H9 (cell line): ENCODE data around the gene TYRP1. TPM values are rescaled to one million over a fixed set of nuclear protein-coding genes. Genes with fewer than 3 reads are reported as not detected.

Experiments used
- DNase-seq: peaks from one replicate; pipeline ENCODE4 v3.0.0-alpha.2; 2017
- H2AFZ ChIP-seq: one replicate; pipeline ENCODE4 v1.6.1; 2013; ENCODE audit warnings: mild to moderate bottlenecking, low read length, control low read depth, moderate library complexity
- H2AK5ac ChIP-seq: 2 replicates; pipeline ENCODE4 v1.6.1; 2013; ENCODE audit warnings: low read length, control low read depth, mixed read lengths; ENCODE audit not compliant: insufficient read length
- H2BK120ac ChIP-seq: one replicate; pipeline ENCODE4 v1.6.1; 2013; ENCODE audit warnings: low read depth, mild to moderate bottlenecking, low read length, control low read depth, inconsistent platforms; ENCODE audit not compliant: poor library complexity, severe bottlenecking
- H2BK12ac ChIP-seq: 2 replicates; pipeline ENCODE4 v1.6.1; 2013; ENCODE audit warnings: low read length, control low read depth, mixed read lengths, low read depth; ENCODE audit not compliant: insufficient read length
- H2BK15ac ChIP-seq: 2 replicates; pipeline ENCODE4 v1.6.1; 2013; ENCODE audit warnings: low read depth, low read length, control low read depth
- H2BK20ac ChIP-seq: one replicate; pipeline ENCODE4 v1.6.1; 2013; ENCODE audit warnings: low read depth, mild to moderate bottlenecking, low read length, control low read depth, inconsistent platforms; ENCODE audit not compliant: poor library complexity, severe bottlenecking
- H2BK5ac ChIP-seq: 2 replicates; pipeline ENCODE4 v1.6.1; 2013; ENCODE audit warnings: low read length, control low read depth, mixed read lengths; ENCODE audit not compliant: insufficient read length
- H3K14ac ChIP-seq: 2 replicates; pipeline ENCODE4 v1.6.1; 2013; ENCODE audit warnings: low read length, control low read depth; ENCODE audit not compliant: insufficient read depth
- H3K18ac ChIP-seq: 2 replicates; pipeline ENCODE4 v1.6.1; 2013; ENCODE audit warnings: low read depth, mild to moderate bottlenecking, mixed read lengths, low read length, control low read depth; ENCODE audit not compliant: insufficient read length
- H3K23ac ChIP-seq: 2 replicates; pipeline ENCODE4 v1.6.1; 2013; ENCODE audit warnings: low read length, control low read depth, mixed read lengths, low read depth; ENCODE audit not compliant: insufficient read length
- H3K23me2 ChIP-seq: 2 replicates; pipeline ENCODE4 v1.6.1; 2013; ENCODE audit warnings: low read depth, mild to moderate bottlenecking, mixed read lengths, low read length, control low read depth; ENCODE audit not compliant: insufficient read length, poor library complexity, severe bottlenecking
- H3K27ac ChIP-seq: 2 replicates; pipeline ENCODE4 v1.5.1; 2013; ENCODE audit warnings: low read length, control low read depth, mixed read lengths, low read depth; ENCODE audit not compliant: insufficient read length
- H3K27me3 ChIP-seq: 2 replicates; pipeline ENCODE4 v1.6.1; 2013; ENCODE audit warnings: low read length, control low read depth, inconsistent platforms; ENCODE audit not compliant: insufficient read depth
- H3K4ac ChIP-seq: 2 replicates; pipeline ENCODE4 v1.6.1; 2013; ENCODE audit warnings: low read depth, mild to moderate bottlenecking, control low read depth, inconsistent platforms, low read length, moderate library complexity
- H3K4me1 ChIP-seq: 2 replicates; pipeline ENCODE4 v1.6.1; 2013; ENCODE audit warnings: low read length, control low read depth, inconsistent platforms; ENCODE audit not compliant: insufficient read depth
- H3K4me2 ChIP-seq: 2 replicates; pipeline ENCODE4 v1.6.1; 2013; ENCODE audit warnings: low read length, control low read depth, mixed read lengths; ENCODE audit not compliant: insufficient read length, insufficient read depth
- H3K56ac ChIP-seq: 2 replicates; pipeline ENCODE4 v1.6.1; 2013; ENCODE audit warnings: low read depth, mild to moderate bottlenecking, mixed read lengths, low read length, control low read depth; ENCODE audit not compliant: insufficient read length
- H3K79me1 ChIP-seq: 2 replicates; pipeline ENCODE4 v1.6.1; 2013; ENCODE audit warnings: low read depth, mild to moderate bottlenecking, moderate library complexity, low read length, control low read depth, inconsistent platforms; ENCODE audit not compliant: insufficient read depth, poor library complexity, severe bottlenecking
- H3K79me2 ChIP-seq: 2 replicates; pipeline ENCODE4 v1.6.1; 2013; ENCODE audit warnings: low read length, control low read depth, inconsistent platforms; ENCODE audit not compliant: insufficient read depth
- H3K9ac ChIP-seq: 2 replicates; pipeline ENCODE4 v1.6.1; 2013; ENCODE audit warnings: low read length, control low read depth, mixed read lengths; ENCODE audit not compliant: insufficient read length; ENCODE audit errors: extremely low read depth
- H3K9me3 ChIP-seq: one replicate; pipeline ENCODE4 v1.6.1; 2013; ENCODE audit warnings: low read depth, low read length, inconsistent platforms; ENCODE audit not compliant: control insufficient read depth
- H3T11ph ChIP-seq: one replicate; pipeline ENCODE4 v1.6.1; 2013; ENCODE audit warnings: mild to moderate bottlenecking, low read length, control low read depth, inconsistent platforms
- H4K20me1 ChIP-seq: one replicate; pipeline ENCODE4 v1.6.1; 2013; ENCODE audit not compliant: control insufficient read depth, insufficient read length, insufficient read depth
- H4K5ac ChIP-seq: 2 replicates; pipeline ENCODE4 v1.6.1; 2013; ENCODE audit warnings: low read depth, mild to moderate bottlenecking, mixed read lengths, low read length, control low read depth; ENCODE audit not compliant: insufficient read length
- H4K8ac ChIP-seq: replicated peaks from 2 replicates; pipeline ENCODE4 v1.6.1; 2013; ENCODE audit warnings: low read length, control low read depth, mixed read lengths, low read depth; ENCODE audit not compliant: insufficient read length
- H4K91ac ChIP-seq: 2 replicates; pipeline ENCODE4 v1.6.1; 2013; ENCODE audit warnings: low read depth, mild to moderate bottlenecking, moderate library complexity, mixed read lengths, low read length, control low read depth; ENCODE audit not compliant: insufficient read length
- H3K27ac Mint-ChIP-seq, 3 experiments: 2 replicates in 2 of 3; 3 replicates in 1 of 3; pipeline ENCODE4 v1.8.0; 2020 to 2021; ENCODE audit warnings: mixed read lengths in 3 of 3, mild to moderate bottlenecking in 1 of 3, moderate library complexity in 1 of 3
- H3K27me3 Mint-ChIP-seq: 2 replicates; pipeline ENCODE4 v1.8.0; 2021; ENCODE audit warnings: low read depth, mild to moderate bottlenecking, moderate library complexity, mixed read lengths
- H3K36me3 Mint-ChIP-seq, 3 experiments: 2 replicates in 2 of 3; 3 replicates in 1 of 3; pipeline ENCODE4 v1.8.0; 2020 to 2021; ENCODE audit warnings: low read depth in 3 of 3, mixed read lengths in 3 of 3; ENCODE audit not compliant: insufficient read depth in 1 of 3
- H3K4me1 Mint-ChIP-seq, 2 experiments: 2 replicates each; pipeline ENCODE4 v1.8.0; 2020; ENCODE audit warnings: mixed read lengths in 2 of 2
- H3K4me3 Mint-ChIP-seq, 2 experiments: 2 replicates in 1 of 2; 3 replicates in 1 of 2; pipeline ENCODE4 v1.8.0; 2020 to 2021; ENCODE audit warnings: mild to moderate bottlenecking in 2 of 2, mixed read lengths in 2 of 2, moderate library complexity in 1 of 2
- H3K9me3 Mint-ChIP-seq, 2 experiments: 2 replicates in 1 of 2; 3 replicates in 1 of 2; pipeline ENCODE4 v1.8.0; 2020; ENCODE audit warnings: mild to moderate bottlenecking in 2 of 2, mixed read lengths in 2 of 2, moderate library complexity in 1 of 2
- WGBS: extraction: QIAGEN DNeasy Blood & Tissue Kit; methylation state at CpG from one replicate; pipeline ENCODE4 v1.1.7; 2013; ENCODE audit warnings: missing lambda C conversion rate, low lambda C conversion rate, mixed read lengths; ENCODE audit not compliant: insufficient read length; ENCODE audit errors: extremely low coverage; 5-methylcytosine and 5-hydroxymethylcytosine counted together
- total RNA-seq: library from RNA; stranded (reverse); gene quantifications from 2 replicates; pipeline ENCODE4 v1.2.1, GENCODE V29; 2021
- TF ChIP-seq, protein P1 (sequence below): fragments of 200-600 bp; sonication (generic); conservative IDR thresholded peaks from 3 replicates; pipeline ENCODE4 v1.8.0; 2021; ENCODE audit warnings: antibody characterized with exemption, mild to moderate bottlenecking

Gene TYRP1
- total RNA-seq, 1 experiment from 2014 or later = not detected

DNA sequence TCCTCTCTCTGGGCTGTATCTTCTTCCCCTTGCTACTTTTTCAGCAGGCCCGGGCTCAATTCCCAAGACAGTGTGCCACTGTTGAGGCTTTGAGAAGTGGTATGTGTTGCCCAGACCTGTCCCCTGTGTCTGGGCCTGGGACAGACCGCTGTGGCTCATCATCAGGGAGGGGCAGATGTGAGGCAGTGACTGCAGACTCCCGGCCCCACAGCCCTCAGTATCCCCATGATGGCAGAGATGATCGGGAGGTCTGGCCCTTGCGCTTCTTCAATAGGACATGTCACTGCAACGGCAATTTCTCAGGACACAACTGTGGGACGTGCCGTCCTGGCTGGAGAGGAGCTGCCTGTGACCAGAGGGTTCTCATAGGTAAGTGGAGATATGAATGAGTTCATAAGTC is 828 bp downstream of the TYRP1 start:
- Histone ChIP-seq H3K9me3 (no peaks in the 10 kb centered on the region), H3K9ac (no peak overlapping the region), H3K79me2 (no peaks in the 10 kb centered on the region), H3K14ac (no peak overlapping the region), H2AK5ac (no peak overlapping the region), H2AFZ (no peak overlapping the region), H3K79me1 (no peaks in the 10 kb centered on the region), H3T11ph (no peak overlapping the region), H2BK12ac (no peak overlapping the region), H3K23me2 (no peaks in the 10 kb centered on the region), H3K18ac (no peak overlapping the region), H4K91ac (no peak overlapping the region), H3K23ac (no peak overlapping the region), H2BK20ac (no peak overlapping the region), H3K27me3 (no peaks in the 10 kb centered on the region), H4K20me1 (no peaks in the 10 kb centered on the region), H4K5ac (no peak overlapping the region), H3K56ac (no peak overlapping the region), H3K4ac (no peak overlapping the region), H3K4me1 (no peaks in the 10 kb centered on the region), H2BK15ac (no peak overlapping the region), H4K8ac (no peak overlapping the region), H2BK120ac (no peak overlapping the region), H2BK5ac (no peak overlapping the region), H3K27ac (no peak overlapping the region), H3K4me2 (no peak overlapping the region)
- H3K36me3 Mint-ChIP-seq = no peaks in the 10 kb centered on the region
- DNase-seq = no peak
- H3K4me1 Mint-ChIP-seq = 0 out of 4 replicates have a peak, but pooled peaks cover 0 to 3% of the 10 kb centered on the region in 2 experiments
- peak overlapping the region in 2 of 3 experiments; percentile 59 to 74; a peak in 3 of 7 replicates for H3K27ac Mint-ChIP-seq
- TF ChIP-seq, protein P1, sequence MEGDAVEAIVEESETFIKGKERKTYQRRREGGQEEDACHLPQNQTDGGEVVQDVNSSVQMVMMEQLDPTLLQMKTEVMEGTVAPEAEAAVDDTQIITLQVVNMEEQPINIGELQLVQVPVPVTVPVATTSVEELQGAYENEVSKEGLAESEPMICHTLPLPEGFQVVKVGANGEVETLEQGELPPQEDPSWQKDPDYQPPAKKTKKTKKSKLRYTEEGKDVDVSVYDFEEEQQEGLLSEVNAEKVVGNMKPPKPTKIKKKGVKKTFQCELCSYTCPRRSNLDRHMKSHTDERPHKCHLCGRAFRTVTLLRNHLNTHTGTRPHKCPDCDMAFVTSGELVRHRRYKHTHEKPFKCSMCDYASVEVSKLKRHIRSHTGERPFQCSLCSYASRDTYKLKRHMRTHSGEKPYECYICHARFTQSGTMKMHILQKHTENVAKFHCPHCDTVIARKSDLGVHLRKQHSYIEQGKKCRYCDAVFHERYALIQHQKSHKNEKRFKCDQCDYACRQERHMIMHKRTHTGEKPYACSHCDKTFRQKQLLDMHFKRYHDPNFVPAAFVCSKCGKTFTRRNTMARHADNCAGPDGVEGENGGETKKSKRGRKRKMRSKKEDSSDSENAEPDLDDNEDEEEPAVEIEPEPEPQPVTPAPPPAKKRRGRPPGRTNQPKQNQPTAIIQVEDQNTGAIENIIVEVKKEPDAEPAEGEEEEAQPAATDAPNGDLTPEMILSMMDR = no peak
- H3K9me3 Mint-ChIP-seq = no peaks in the 10 kb centered on the region
- H3K27me3 Mint-ChIP-seq = no peaks in the 10 kb centered on the region
- no CpG with 5 or more reads among the region's 8 CpGs for WGBS
- no peak overlapping the region for H3K4me3 Mint-ChIP-seq
